ENCODE measurements around the gene DVL1.
"Not testable (repeated sequence)": the region's sequence is repeated elsewhere in the genome, so short reads cannot be mapped to it uniquely, and the experiment has no call there.

Gene DVL1

DNA sequence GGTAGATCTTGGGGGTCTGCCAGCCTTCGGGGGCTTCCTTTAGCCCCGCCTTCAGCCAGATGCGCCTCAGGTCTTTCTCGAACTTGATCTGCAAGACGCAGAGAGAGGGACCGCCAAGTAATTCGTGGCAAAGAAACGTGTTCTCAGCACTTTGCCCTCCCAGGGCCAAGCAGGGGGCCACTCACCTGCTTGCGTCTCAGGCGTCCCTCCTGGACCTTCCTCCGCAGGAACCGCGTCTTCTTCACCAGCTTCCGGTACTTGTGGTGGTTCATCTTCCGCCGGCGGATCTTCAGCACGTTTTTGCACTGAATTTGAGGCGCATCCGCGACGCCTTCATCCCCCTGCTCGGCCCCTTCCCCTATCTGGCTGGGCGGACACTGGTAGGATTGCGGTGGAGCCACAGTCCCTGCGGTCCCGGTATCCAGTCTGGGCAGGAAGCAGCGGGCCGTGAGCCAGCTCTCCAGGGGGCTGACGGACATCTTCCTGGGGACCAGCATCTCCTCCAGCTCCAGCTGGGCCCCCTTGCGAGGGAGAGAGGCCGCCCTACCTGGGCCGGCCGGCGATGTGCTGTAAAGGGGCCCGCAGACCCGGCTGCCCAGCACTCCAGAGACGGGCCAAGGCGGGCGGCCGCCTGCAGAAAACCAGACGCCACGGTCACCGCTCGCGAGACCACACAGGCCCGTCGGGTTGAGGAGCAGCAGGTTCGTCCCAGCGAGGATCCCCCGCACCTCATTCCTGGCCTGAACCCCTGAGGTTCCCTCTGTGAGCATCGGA lies 24.8 kb upstream of the DVL1 start:
- in situ Hi-C loops (cut with MboI; ENCODE audit: low sequenced_read_pairs): no loop called here

DNA sequence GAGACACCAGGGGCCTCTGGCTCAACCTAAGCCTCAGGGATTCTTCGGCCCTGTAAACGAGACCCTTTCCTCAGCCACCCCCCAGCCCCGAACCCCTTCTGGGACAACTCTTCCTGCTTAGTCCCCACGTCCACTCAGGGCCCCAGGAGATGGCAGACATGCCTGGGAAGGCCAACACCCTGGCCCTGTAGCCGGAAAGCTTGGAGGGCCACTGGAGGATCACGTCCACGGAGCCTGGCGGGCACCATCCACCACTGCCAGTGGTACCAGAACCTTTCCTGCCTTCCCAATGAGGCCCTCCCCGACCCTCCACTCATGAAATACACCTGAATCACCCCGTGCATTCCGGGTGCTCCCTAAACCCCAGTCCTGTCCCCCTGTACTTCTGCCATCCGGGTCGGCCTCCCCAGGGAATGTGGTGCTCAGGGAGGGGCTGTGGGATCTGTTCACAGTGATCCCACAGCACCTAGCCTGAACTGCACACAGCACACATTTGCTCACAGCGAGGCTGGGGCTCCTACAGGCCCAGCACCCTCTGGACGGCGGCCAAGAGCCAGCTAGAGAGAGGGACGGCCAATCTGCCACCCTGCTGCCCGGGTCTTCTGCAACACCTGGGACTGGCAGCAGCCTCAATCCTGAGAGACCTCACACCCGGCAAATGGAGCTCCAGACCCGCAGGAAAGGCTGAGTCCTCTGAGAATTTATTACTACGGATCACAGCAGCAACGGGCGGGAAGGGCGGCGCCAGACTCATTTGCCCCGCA lies 24.0 kb upstream of the DVL1 start:
- in situ Hi-C loops (cut with MboI; ENCODE audit: low sequenced_read_pairs): no loop called here

DNA sequence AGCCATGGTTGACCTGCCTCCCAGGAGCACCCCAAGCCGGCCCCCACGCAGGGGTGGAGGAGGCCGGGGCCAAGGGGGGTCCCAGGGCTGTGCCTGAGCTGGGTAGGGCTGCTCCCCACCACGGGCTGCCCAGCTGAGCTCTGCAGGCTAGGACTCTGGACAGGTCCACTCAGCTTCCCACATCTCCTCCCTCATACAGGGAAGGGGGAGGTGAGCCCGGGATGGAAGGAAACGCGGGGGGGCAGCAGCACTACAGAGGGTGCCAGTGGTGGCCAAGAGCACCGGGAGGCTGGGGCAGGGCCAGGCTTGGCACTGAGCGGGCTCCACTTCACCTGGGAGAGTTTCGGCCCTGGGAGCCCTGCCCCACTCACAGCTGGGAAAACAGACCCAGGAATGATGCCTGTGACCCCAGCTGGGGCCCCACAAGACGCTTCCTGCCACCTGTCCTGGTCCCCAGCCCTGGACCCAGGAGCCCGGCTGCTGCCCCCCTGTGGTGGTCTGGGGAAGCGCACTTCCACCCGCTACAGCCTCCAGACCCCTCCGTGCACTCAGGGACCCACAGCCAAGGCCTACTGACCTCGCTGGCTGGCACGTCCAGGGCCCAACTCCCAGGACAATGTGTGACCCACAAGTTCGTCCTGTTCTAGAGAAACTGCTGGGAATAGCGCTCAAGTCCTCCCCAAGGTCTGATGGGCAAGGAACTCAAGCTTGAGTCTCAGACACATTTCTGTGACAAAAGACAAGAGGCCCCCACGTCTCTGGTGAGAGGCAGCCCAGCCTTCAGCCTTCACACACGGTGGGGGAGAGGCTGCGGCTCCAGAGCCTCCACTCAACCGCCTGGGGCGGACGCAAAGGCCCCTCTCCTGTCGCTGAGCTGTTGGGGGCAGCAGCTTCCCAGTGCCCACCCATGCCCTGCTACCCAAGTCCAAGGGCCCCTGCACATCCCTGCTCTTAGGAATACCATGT lies 22.8 kb upstream of the DVL1 start:
- in situ Hi-C loops (cut with MboI; ENCODE audit: low sequenced_read_pairs): no loop called here

DNA sequence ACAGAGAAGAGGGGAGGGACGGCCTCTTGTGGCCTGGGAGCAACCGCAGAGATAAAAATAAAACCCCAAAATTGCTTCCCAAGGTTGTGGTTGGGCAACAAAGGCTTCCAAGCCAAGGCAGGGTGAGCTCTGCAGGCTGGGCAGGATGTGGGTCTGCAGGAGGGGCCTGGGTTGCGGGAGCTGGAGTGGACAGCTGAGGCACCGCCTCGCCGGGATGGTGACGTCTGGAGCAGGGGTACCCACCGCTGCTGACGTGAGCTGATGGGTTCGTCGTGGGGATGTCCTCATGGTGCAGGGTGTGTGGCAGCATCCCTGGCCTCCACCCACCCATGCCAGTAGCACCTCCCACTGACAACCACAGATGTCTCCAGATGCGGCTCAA lies 22.1 kb upstream of the DVL1 start:
- in situ Hi-C loops (cut with MboI; ENCODE audit: low sequenced_read_pairs): no loop called here

DNA sequence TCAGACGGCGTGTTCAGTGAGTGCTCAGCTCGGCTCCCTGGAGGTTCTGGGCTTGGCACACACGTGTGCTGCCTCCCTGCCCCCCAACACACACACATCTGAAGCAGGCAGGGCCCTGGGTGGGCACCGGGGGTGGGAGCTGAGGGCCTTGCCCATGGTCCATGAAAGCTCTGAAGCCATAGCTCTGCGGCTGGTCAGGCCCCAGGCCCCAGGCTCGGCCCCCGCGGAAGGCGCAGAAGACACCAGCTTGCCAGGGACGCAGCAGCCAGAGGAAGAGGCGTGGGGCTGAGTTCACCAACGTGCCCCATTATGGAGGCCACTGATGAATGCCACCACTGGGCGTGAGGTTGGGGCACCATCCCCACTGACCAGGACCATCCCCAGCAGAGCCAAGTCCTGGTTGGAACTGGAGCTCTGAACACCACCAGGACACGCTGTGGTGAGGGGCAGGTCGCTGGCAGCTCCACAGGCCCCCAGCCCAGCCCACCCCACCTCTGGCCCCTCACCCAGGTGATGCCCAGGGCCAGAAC lies 21.6 kb upstream of the DVL1 start:
- in situ Hi-C loops (cut with MboI; ENCODE audit: low sequenced_read_pairs): no loop called here

DNA sequence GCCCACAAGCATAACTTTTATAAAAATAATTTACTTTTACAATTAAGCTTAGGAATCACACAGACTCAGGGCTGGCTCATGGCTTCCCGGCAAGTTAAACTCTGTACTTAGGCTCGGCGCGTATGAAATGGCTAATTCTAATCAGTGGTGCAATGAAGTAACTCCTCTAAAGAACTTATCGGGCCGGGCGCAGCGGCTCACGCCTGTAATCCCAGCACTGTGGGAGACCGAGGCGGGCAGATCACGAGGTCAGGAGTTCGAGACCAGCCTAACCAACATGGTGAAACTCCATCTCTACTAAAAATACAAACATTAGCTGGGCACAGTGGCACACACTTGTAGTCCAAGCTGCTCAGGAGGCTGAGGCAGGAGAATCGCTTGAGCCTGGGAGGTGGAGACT lies 20.9 kb upstream of the DVL1 start:
- in situ Hi-C loops (cut with MboI; ENCODE audit: low sequenced_read_pairs): not testable (repeated sequence)

DNA sequence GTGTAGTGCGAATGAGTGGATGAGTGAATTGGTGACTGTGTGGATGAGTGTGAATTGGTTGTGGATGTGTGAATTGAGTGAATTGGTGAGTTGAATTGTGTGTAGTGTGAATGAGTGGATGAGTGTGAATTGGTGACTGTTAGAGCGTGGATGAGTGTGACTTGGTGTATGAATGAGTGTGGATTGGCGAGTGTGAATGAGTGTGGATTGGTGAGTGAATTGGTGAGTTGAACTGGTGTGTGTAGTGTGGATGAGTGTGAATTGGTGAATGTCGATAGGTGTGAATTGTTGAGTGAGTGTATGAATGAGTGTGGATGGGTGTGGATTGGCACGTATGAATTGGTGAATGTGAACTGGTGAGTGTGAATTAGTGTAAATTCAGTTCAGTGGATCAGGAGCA lies 18.1 kb upstream of the DVL1 start:
- in situ Hi-C loops (cut with MboI; ENCODE audit: low sequenced_read_pairs): no loop called here

DNA sequence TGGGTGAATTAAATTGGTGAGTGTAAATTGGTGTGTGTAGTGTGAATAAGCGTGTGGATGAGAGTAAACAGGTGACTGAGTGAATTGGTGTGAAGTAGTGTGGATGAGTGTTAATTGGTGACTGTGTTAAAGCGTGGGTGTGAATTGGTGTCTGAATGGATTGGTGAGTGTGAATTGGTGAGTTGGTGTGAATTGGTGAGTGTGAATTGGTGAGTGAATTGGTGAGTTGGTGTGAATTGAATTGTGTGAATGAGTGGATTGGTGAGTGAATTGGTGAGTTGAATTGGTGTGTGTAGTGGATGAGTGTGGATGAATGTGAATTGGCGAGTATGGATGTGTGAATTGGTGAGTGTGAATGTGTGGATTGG lies 17.5 kb upstream of the DVL1 start:
- in situ Hi-C loops (cut with MboI; ENCODE audit: low sequenced_read_pairs): no loop called here

DNA sequence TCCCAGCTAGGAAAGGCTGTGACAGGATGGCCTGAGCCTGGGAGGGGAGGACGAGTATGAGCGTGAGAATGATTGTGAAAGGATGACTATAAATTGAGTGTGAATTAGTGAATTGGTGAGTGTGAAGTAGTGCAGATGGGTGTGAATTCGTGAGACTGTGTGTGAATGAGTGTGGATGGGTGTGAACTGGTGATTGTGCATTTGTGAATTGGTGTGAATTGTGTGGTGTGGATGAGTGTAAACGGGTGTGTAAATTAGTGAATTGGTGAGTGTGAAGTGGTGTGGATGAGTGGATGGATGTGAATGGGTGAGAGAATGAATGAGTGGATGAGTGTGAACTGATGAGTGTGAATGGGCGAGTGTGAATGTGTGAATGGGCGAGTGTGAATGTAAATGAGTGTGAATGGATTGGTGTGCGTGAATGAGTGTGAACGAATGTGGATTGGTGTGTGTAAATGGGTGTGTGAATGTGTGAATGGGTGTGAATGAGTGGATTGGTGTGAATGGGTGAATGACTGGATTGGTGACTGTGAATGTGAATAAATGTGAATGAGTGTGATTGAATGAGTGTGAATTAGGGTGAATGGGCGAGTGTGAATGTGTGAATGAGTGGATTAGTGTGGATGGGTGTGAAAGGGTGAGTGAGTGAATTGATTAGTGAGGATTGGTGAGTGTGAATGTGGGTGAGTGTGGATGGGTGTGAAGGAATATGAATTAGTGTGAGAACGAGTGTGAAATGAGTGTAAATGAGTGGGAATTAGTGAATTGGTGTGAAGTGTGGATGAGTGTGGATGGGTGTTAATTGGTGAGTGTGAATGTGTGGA lies 16.9 kb upstream of the DVL1 start:
- in situ Hi-C loops (cut with MboI; ENCODE audit: low sequenced_read_pairs): no loop called here

DNA sequence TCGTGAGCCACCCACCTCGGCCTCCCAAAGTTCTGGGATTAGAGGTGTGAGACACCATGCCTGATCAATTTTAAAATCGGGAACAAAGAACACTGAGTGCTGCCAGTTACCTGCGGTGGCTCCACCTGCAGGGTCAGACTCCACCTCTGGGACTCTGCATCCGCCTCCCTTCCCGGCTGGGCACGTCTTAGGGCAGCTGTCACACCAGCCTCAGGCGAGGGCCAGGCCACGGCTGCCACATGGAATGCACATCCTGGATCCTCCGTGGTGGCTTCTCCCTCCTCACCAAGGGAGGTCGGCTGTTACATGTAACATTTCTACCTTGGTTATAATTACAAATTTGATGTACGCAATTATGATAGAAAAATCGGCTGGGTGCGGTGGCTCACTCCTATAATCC lies 15.0 kb upstream of the DVL1 start:
- in situ Hi-C loops (cut with MboI; ENCODE audit: low sequenced_read_pairs): no loop called here

DNA sequence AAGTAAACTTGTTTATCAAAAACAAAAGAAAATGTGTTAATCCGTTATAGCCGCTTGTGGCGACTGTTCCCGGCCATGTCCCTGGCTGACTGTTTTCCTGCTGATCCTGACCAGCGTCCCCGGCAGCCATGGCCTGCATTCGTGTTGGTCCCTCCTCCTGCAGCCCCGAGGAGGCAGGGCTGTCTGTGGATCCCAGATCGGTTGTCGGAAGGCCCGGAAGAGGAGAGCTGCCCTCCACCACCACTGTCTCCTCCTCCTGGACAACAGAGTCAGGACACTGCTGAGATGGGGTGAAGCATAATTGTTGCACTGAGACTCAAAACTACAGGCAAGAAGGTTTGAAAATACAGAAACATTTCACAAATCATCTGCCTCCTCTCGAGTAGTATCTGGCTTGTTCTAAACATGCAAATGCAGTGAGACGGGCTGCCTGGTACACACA lies 12.8 kb upstream of the DVL1 start:
- in situ Hi-C loops (cut with MboI; ENCODE audit: low sequenced_read_pairs): no loop called here

DNA sequence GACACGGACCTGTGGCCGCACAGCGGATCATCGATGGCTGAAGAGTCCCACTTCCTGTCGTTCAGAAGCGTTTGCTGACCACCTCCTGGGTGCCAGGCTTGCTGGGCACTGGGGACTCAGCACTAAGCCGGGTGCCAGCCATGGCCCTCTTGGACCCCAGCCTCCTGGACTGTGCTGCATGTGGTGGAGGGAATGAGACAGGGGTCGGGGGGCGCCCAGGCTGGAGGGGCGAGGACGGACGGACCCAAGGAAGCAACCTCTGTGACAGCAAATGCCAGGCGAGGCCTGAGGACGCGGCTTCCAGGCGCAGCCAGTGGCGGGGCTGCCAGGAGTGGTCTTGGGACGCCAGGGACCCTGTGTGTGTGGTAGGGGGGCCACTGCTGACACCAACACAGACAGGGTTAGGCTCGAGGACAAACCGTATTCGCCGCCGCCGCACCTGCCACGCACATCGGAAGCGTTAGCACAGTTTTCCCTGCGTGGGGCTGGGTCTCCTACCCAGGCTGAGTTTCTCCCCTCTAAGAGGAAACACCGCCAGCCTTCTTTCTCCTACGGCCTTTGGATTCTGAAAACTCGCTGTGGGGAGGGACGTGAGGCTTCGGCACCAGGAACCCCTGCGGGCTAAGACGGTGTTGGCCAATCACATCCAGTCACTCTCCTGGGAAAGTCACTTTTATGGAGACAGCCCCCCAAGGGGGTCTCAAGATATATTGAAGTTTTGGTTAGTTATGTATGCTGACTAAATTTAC lies 12.2 kb upstream of the DVL1 start:
- in situ Hi-C loops (cut with MboI; ENCODE audit: low sequenced_read_pairs): no loop called here

DNA sequence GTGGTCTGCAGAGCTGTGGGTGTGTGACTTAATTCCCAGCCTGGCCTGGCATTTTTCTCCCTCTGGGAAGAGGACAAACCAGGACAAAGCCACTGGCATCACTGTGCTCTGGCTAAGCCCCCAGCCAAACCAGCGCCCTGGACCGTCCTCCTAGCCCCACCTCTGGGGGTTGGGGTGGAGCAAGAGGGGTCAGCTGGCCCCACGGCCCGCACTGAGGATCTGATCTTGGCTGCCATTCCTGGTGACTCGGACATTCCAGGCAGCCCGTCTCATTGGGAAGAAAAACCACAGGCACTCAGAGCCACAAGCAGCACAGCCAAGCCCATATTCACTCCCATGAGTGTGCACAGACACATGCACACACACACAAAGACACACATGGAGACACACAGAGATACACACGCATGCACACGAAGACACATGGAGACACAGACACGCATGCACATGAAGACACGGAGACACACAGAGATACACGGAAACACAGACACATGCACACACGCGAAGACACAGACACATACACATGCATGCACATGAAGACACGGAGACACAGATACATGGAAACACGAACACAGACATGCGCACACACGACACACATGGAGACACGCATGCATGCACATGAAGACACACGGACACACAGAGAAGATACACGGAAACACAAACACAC lies 11.4 kb upstream of the DVL1 start:
- in situ Hi-C loops (cut with MboI; ENCODE audit: low sequenced_read_pairs): no loop called here

DNA sequence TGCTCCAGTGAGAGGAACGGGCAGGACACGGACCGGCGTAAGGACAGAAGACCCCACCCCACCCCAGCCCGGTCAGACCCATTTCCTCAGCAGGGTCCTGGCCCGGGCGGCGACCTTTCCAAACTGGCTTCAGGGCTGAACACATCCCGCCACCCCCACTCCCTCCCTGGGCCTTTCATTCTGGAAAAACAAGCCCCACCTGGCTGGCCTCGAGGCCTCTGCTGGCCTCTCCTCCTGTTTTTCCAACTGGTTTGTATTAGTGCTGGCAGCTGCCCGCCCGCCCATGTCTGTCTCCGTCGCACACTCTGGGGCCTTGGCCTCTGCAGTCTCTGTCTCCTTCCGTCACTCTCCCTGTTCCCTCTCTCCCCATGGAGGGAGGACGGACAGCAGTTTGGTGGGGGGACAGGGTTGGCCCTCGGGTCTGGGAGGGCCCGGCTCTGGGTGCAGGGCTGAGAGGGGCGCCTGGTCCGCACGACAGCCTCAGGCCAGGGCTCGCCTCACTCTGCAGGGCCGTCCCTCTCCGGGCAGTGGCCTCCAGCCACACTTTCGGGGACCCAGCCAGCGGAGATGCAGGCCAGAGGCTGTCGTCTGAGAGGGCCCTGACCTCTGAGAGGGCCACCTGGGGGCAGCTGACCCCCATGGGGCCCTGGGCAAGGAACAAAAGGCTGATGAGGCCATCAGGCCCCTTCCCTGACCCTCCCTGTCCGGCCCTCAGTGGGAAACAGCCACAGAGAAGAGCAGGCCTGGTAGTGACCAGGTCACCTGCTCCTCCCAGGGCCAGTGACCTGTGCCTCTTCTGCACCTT lies 10.6 kb upstream of the DVL1 start:
- in situ Hi-C loops (cut with MboI; ENCODE audit: low sequenced_read_pairs): no loop called here

DNA sequence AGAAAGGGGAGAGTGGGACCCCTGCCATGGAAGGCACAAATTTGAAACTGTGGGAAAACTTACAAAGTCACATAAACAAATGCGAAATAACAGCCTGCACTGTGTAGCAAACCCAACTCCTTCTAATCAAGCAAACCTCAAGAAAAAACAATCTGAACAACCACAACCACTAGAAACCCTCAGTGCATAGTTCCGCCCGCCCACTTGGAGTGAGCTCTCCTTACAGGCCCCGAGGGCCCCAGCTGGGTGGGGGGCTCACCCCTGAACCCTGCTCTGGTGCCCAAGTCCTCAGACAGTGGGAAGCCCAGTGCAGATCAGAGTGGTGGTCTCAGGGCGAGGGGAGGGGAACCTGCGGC lies 10.1 kb upstream of the DVL1 start:
- in situ Hi-C loops (cut with MboI; ENCODE audit: low sequenced_read_pairs): no loop called here

DNA sequence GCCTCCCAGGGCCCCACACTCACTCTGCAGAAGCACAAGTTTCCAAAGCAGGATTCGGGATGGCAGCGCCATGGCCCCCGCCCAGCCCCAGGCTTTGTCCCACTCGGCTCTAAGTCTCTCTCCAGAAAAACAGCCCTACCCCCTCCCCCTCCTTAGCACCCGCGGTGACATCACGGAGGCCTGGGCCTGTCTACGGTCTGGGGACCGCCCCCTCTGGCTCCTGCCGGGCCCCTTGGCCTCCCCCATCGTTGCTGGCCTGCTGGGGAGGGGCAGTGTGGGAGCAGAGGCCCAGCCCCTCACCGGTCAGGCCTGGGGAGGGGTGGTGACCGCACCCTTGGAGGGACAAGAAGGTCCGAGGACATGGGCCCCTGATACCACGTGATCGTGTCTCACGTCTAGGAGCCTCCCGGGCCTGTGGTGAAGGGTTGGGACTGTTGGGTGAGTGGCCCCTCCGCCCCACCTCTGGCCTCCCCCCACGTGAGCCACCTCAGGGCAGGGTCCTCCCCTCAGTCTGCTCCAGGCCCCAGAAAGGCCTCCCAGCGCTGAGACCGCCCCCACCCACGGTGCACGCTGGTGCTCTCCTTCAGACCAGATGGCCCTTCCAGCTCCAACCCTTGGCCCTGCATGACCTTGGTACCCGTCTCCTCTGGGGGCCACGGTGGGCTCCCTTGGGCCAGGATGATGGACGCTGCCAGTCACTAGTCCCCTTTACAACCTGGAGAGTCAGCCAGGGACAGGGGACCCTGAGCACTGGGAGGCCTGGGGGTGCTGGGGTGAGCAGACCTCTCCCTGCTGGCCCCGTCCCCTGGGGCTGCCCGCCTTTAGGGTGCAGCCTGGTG lies 9.4 kb upstream of the DVL1 start, which contains the start of gene MXRA8:
Gene MXRA8 (minus strand): TSS at position 123 of the 839 bp plus-strand sequence. CDS start 51 bp downstream, at position 72.
- in situ Hi-C loops (cut with MboI; ENCODE audit: low sequenced_read_pairs): no loop called here

DNA sequence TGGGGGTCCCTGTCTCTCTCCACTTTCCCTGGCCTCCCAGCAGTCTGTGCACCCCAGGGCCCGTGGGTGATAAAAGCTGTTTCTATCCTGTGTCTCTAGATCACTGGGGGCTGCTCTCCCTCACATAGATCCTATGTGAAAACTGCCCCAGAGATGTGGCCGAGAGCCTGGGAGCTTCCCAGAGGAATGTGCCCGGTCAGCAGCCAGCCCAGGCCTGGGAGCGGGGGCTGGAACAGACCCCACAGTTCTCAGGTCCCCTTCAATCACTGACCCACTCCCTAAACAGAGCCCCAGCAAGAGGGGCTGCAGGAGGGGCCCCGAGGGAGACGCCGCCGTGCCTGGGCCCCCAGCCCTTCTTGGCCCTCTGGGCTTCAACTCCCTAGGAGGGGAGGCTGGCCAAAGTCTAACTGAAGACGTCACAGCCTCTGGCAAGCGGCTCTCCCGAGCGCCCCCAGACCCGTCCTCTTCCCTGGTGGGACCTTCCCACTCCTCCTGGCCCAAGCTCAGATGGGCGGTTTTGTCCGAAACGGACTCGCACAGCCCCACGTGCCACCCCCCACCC lies 8.7 kb upstream of the DVL1 start:
- in situ Hi-C loops (cut with MboI; ENCODE audit: low sequenced_read_pairs): no loop called here
